ENCODE measurements around the gene PDRG1. TPM values are rescaled to one million over a fixed set of nuclear protein-coding genes. Genes with fewer than 3 reads are reported as not detected.

Gene PDRG1
- polyA plus RNA-seq, 2 of the 4 experiments (the other 2 are of a cell fraction) = 20.7 to 25.2 TPM

DNA sequence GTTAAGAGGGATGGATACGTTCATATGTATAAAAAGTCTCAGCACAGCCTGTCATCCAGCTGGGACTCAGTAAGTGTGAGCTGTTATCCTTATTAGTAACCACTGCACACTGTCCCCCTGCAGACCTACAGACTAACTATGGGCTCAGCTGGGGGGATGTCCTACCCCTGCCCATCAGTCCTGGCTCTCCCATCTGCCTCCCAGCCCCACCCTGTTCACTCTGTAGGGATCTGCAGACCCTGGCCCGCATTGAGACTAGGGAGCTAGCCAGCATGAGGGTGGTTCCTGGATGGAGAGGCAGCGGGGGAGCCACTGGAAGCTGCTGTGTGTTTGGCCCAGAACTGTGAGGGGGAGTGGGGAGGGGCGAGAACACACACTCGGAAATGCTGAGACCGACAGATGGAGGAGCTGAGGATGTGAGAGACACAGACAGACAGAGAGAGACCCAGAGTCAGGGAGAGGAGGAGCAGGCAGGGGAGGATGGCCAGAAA lies 33.2 kb upstream of the PDRG1 start:
- CTCF ChIA-PET = interaction anchor here (1.1 to 3.2 kb wide), 5 partner anchors 9 to 162 kb away, joined by 3 to 10 read pairs (median 3); partner anchors contain the start of gene PDRG1
- H3K27ac ChIP-seq = peak overlapping the region in 1 of 2 experiments; percentile 41; a peak in 1 of 6 replicates
- no peaks in the 10 kb centered on the region for H3K9me3 ChIP-seq
- no peak overlapping the region for H3K4me3 ChIP-seq
- TF ChIP-seq, protein P1, sequence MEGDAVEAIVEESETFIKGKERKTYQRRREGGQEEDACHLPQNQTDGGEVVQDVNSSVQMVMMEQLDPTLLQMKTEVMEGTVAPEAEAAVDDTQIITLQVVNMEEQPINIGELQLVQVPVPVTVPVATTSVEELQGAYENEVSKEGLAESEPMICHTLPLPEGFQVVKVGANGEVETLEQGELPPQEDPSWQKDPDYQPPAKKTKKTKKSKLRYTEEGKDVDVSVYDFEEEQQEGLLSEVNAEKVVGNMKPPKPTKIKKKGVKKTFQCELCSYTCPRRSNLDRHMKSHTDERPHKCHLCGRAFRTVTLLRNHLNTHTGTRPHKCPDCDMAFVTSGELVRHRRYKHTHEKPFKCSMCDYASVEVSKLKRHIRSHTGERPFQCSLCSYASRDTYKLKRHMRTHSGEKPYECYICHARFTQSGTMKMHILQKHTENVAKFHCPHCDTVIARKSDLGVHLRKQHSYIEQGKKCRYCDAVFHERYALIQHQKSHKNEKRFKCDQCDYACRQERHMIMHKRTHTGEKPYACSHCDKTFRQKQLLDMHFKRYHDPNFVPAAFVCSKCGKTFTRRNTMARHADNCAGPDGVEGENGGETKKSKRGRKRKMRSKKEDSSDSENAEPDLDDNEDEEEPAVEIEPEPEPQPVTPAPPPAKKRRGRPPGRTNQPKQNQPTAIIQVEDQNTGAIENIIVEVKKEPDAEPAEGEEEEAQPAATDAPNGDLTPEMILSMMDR (IDR thresholded peaks at IDR 0.05) = no peak
- TF ChIP-seq NFE2L2 (conservative IDR thresholded peaks at IDR 0.05; ENCODE audit: low read length) (no peak), SREBF2 (IDR thresholded peaks at IDR 0.05) (no peak), CHD4 (IDR thresholded peaks at IDR 0.05; ENCODE audit: borderline replicate concordance) (no peak), HOXB5 (CRISPR knock-in tag; IDR thresholded peaks at IDR 0.05) (no peak), RCOR1 (IDR thresholded peaks at IDR 0.05; ENCODE audit: low read depth, low read length) (no peak), HOXB13 (CRISPR knock-in tag; IDR thresholded peaks at IDR 0.05; ENCODE audit: low read depth) (no peak), GATA3 (IDR thresholded peaks at IDR 0.05; ENCODE audit: borderline replicate concordance) (no peak)
- TF ChIP-seq, protein P2, sequence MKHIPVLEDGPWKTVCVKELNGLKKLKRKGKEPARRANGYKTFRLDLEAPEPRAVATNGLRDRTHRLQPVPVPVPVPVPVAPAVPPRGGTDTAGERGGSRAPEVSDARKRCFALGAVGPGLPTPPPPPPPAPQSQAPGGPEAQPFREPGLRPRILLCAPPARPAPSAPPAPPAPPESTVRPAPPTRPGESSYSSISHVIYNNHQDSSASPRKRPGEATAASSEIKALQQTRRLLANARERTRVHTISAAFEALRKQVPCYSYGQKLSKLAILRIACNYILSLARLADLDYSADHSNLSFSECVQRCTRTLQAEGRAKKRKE (CRISPR knock-in tag; IDR thresholded peaks at IDR 0.05; ENCODE audit: low read depth) = no peak
- WGBS (ENCODE audit: missing lambda C conversion rate) = 27% methylated on average over 6 of the region's 6 CpGs
- peak overlapping the region; percentile 7; the same call in 1 of the 3 replicates for H3K4me2 ChIP-seq
- no peak; a peak in 1 of 6 replicates for ATAC-seq
- POLR2A ChIA-PET = no interaction called here
- no peak for DNase-seq (ENCODE audit: low read depth in 1 of 2, low spot score in 1 of 2)
- H3K4me1 ChIP-seq = peaks cover 22% of the 10 kb centered on the region
- FAIRE-seq = no peak

DNA sequence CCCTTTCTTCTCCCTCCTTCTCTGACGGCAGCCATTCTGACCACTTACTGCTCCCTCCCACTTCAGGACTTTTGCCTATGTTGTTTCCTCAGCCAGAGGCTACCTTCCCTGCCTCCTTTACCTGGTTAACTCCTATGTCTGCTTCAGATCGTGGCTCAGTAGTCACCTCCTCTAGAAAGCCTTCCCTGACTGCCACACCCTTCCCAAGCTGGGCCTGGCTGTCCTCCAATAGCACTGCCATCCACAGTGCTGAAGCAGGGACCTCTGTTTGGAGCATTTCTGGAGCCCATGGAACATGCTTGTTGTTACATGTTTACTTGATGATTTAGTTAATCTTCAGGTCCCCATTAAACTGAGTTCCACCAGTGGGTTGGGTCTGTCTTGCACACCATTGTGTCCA lies 29.9 kb upstream of the PDRG1 start:
- Histone ChIP-seq H3K4me2 (no peak overlapping the region), H3K4me3 (no peak overlapping the region), H3K9me3 (no peaks in the 10 kb centered on the region), H3K4me1 (peaks cover 3% of the 10 kb centered on the region; the same call in 1 of the 3 replicates), H3K27ac (no peak overlapping the region)
- ChIA-PET CTCF (interaction anchor here (1.0 kb wide), 1 partner anchor 128 kb away, joined by 4 read pairs; no protein-coding TSS in a partner anchor), POLR2A (no interaction called here)
- FAIRE-seq (no peak), DNase-seq (ENCODE audit: low read depth in 1 of 2, low spot score in 1 of 2) (no peak), ATAC-seq (no peak)
- WGBS (ENCODE audit: missing lambda C conversion rate) = 46% methylated on average over 2 of the region's 2 CpGs
- TF ChIP-seq, protein P3, sequence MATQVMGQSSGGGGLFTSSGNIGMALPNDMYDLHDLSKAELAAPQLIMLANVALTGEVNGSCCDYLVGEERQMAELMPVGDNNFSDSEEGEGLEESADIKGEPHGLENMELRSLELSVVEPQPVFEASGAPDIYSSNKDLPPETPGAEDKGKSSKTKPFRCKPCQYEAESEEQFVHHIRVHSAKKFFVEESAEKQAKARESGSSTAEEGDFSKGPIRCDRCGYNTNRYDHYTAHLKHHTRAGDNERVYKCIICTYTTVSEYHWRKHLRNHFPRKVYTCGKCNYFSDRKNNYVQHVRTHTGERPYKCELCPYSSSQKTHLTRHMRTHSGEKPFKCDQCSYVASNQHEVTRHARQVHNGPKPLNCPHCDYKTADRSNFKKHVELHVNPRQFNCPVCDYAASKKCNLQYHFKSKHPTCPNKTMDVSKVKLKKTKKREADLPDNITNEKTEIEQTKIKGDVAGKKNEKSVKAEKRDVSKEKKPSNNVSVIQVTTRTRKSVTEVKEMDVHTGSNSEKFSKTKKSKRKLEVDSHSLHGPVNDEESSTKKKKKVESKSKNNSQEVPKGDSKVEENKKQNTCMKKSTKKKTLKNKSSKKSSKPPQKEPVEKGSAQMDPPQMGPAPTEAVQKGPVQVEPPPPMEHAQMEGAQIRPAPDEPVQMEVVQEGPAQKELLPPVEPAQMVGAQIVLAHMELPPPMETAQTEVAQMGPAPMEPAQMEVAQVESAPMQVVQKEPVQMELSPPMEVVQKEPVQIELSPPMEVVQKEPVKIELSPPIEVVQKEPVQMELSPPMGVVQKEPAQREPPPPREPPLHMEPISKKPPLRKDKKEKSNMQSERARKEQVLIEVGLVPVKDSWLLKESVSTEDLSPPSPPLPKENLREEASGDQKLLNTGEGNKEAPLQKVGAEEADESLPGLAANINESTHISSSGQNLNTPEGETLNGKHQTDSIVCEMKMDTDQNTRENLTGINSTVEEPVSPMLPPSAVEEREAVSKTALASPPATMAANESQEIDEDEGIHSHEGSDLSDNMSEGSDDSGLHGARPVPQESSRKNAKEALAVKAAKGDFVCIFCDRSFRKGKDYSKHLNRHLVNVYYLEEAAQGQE (IDR thresholded peaks at IDR 0.05) = no peak
- peak; percentile 75 for TF ChIP-seq ZFP36 (IDR thresholded peaks at IDR 0.05; ENCODE audit: borderline replicate concordance, partially characterized antibody)

DNA sequence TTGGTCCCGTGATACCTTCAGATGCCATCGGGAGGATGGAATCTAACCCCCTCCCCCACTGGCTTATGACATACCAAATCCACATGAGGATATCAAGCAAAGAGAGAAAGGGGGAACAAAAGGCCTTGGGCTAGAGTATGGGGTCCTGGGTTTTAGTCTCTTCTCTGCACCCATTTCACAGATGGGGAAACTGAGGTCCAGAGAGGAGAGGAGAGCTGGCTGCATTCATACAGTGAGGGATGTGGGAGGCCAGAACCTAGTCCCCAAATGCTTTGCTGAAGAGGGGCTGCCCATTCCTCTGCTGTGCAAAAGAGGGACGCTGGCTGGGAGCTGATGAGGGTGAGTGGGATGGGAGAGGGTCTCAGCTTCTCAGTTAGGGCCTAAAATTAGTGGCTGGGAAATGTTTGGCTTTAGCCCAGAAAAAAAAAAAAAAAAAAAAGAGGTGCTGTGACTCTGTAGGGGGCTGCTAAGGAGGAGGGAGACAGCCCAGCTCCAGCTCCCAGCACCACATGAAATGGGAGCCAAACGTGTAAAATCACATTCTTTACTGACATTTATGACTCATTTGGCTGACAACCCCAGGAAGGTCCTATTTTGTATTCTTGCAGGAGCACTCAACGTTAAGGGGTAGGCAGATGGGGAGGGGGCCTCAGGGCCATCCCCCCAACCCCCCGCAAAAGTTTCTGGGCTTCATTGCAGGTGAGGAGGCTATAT lies 28.0 kb upstream of the PDRG1 start:
- Histone ChIP-seq H3K27ac (no peak overlapping the region), H3K9me3 (no peaks in the 10 kb centered on the region), H3K4me1 (peaks cover 3% of the 10 kb centered on the region; the same call in 1 of the 3 replicates), H3K4me3 (no peak overlapping the region), H3K4me2 (no peak overlapping the region)
- ChIA-PET CTCF (interaction anchor here (0.6 to 1.4 kb wide), 3 partner anchors 10 to 127 kb away, joined by 3 to 7 read pairs (median 4); no protein-coding TSS in a partner anchor), POLR2A (no interaction called here)
- no peak for FAIRE-seq
- no peak for ATAC-seq
- no peak for DNase-seq (ENCODE audit: low read depth in 1 of 2, low spot score in 1 of 2)
- 39% methylated on average over 6 of the region's 6 CpGs for WGBS (ENCODE audit: missing lambda C conversion rate)
- TF ChIP-seq FOXS1 (CRISPR knock-in tag; IDR thresholded peaks at IDR 0.05) = no peak
- TF ChIP-seq, protein P4, sequence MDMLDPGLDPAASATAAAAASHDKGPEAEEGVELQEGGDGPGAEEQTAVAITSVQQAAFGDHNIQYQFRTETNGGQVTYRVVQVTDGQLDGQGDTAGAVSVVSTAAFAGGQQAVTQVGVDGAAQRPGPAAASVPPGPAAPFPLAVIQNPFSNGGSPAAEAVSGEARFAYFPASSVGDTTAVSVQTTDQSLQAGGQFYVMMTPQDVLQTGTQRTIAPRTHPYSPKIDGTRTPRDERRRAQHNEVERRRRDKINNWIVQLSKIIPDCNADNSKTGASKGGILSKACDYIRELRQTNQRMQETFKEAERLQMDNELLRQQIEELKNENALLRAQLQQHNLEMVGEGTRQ (IDR thresholded peaks at IDR 0.05) = no peak
- no peak for TF ChIP-seq HDAC2 (IDR thresholded peaks at IDR 0.05)
- TF ChIP-seq, protein P5, sequence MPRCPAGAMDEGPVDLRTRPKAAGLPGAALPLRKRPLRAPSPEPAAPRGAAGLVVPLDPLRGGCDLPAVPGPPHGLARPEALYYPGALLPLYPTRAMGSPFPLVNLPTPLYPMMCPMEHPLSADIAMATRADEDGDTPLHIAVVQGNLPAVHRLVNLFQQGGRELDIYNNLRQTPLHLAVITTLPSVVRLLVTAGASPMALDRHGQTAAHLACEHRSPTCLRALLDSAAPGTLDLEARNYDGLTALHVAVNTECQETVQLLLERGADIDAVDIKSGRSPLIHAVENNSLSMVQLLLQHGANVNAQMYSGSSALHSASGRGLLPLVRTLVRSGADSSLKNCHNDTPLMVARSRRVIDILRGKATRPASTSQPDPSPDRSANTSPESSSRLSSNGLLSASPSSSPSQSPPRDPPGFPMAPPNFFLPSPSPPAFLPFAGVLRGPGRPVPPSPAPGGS (IDR thresholded peaks at IDR 0.05) = no peak
- TF ChIP-seq HOXB13 (CRISPR knock-in tag; IDR thresholded peaks at IDR 0.05; ENCODE audit: low read depth) = no peak
- TF ChIP-seq POLR2A (IDR thresholded peaks at IDR 0.05; ENCODE audit: low read length) = no peak
- TF ChIP-seq, protein P6, sequence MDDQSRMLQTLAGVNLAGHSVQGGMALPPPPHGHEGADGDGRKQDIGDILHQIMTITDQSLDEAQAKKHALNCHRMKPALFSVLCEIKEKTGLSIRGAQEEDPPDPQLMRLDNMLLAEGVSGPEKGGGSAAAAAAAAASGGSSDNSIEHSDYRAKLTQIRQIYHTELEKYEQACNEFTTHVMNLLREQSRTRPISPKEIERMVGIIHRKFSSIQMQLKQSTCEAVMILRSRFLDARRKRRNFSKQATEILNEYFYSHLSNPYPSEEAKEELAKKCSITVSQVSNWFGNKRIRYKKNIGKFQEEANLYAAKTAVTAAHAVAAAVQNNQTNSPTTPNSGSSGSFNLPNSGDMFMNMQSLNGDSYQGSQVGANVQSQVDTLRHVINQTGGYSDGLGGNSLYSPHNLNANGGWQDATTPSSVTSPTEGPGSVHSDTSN (IDR thresholded peaks at IDR 0.05) = no peak
- TF ChIP-seq CHD4 (IDR thresholded peaks at IDR 0.05; ENCODE audit: borderline replicate concordance) = no peak
- TF ChIP-seq, protein P7, sequence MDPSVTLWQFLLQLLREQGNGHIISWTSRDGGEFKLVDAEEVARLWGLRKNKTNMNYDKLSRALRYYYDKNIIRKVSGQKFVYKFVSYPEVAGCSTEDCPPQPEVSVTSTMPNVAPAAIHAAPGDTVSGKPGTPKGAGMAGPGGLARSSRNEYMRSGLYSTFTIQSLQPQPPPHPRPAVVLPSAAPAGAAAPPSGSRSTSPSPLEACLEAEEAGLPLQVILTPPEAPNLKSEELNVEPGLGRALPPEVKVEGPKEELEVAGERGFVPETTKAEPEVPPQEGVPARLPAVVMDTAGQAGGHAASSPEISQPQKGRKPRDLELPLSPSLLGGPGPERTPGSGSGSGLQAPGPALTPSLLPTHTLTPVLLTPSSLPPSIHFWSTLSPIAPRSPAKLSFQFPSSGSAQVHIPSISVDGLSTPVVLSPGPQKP (IDR thresholded peaks at IDR 0.05; ENCODE audit: low read depth, low read length) = no peak
- TF ChIP-seq ZFP36 (IDR thresholded peaks at IDR 0.05; ENCODE audit: borderline replicate concordance, partially characterized antibody) = no peak
- no peak for TF ChIP-seq RNF2 (IDR thresholded peaks at IDR 0.05; ENCODE audit: borderline replicate concordance, low read depth)
- no peak for TF ChIP-seq ESRRA (IDR thresholded peaks at IDR 0.05; ENCODE audit: borderline replicate concordance, low read length)
